Ishikawa (cell line): ENCODE data around the gene CYP2D6.

Experiments used
- CEBPB ChIP-seq: IDR thresholded peaks from 2 replicates; pipeline ENCODE4 v1.6.1; 2012
- FOXM1 ChIP-seq: IDR thresholded peaks from 2 replicates; pipeline ENCODE4 v1.6.1; 2012; ENCODE audit warnings: low read depth, borderline replicate concordance

- TF ChIP-seq CEBPB (no peak), FOXM1 (no peak)
Measured at GRCh38 chr22:42142771-42143461, 12.3 kb upstream of the CYP2D6 start.
